ENCODE data around the gene MAFG. TPM values are rescaled to one million over a fixed set of nuclear protein-coding genes. Genes with fewer than 3 reads are reported as not detected.

MAFG gene
- total RNA-seq, 1 experiment from 2014 or later, result 31.4 TPM

- no peak overlapping the region for H2BK5ac ChIP-seq (ENCODE audit: insufficient read length, low read length)
- H3K23ac ChIP-seq (ENCODE audit: insufficient read length, low read depth, low read length), result no peak overlapping the region
- H3K56ac ChIP-seq (ENCODE audit: insufficient read length, low read depth, low read length), result no peak overlapping the region
- H4K8ac ChIP-seq (replicated peaks; ENCODE audit: insufficient read length, low read depth, low read length), result no peak overlapping the region
- H2BK120ac ChIP-seq (ENCODE audit: low read depth, low read length, poor library complexity, severe bottlenecking), result no peak overlapping the region
- no peak overlapping the region for H3K4ac ChIP-seq (ENCODE audit: low read depth, low read length)
- Mint-ChIP-seq H3K4me3 (peak overlapping the region; percentile 79 to 92), H3K4me1 (peaks cover 0 to 2% of the 10 kb centered on the region in 2 experiments; a peak in 2 of 4 replicates), H3K27me3 (ENCODE audit: low read depth) (no peaks in the 10 kb centered on the region), H3K27ac (no peak overlapping the region), H3K36me3 (ENCODE audit: insufficient read depth in 1 of 3, low read depth in 3 of 3) (peaks cover 15 to 34% (median 27%) of the 10 kb centered on the region in 3 experiments; a peak in 6 of 7 replicates), H3K9me3 (no peaks in the 10 kb centered on the region)
- H2BK12ac ChIP-seq (ENCODE audit: insufficient read length, low read depth, low read length), result no peak overlapping the region
- peak overlapping the region; percentile 48 for H3K4me2 ChIP-seq (ENCODE audit: insufficient read depth, insufficient read length, low read length)
- H3K23me2 ChIP-seq (ENCODE audit: insufficient read length, low read depth, low read length, poor library complexity, severe bottlenecking), result peaks cover 6% of the 10 kb centered on the region
- DNase-seq, result no peak
- H3K9ac ChIP-seq (ENCODE audit: extremely low read depth, insufficient read length, low read length), result peak overlapping the region; percentile 21
- H3K27me3 ChIP-seq (ENCODE audit: insufficient read depth, low read length), result no peaks in the 10 kb centered on the region
- H3K9me3 ChIP-seq (ENCODE audit: control insufficient read depth, low read depth, low read length), result no peaks in the 10 kb centered on the region
- H3T11ph ChIP-seq (ENCODE audit: low read length), result no peak overlapping the region
- no peaks in the 10 kb centered on the region for H3K79me2 ChIP-seq (ENCODE audit: insufficient read depth, low read length)
- H4K20me1 ChIP-seq (ENCODE audit: control insufficient read depth, insufficient read depth, insufficient read length), result no peaks in the 10 kb centered on the region
- no peak overlapping the region for H4K91ac ChIP-seq (ENCODE audit: insufficient read length, low read depth, low read length)
- H2AK5ac ChIP-seq (ENCODE audit: insufficient read length, low read length), result no peak overlapping the region
- no peak overlapping the region for H3K27ac ChIP-seq (ENCODE audit: insufficient read length, low read depth, low read length)
- H3K4me1 ChIP-seq (ENCODE audit: insufficient read depth, low read length), result no peaks in the 10 kb centered on the region
- TF ChIP-seq CTCF (conservative IDR thresholded peaks at IDR 0.05), result no peak
- no peak overlapping the region for H2AFZ ChIP-seq (ENCODE audit: low read length)
- no peak overlapping the region for H3K14ac ChIP-seq (ENCODE audit: insufficient read depth, low read length)
- no peaks in the 10 kb centered on the region for H3K79me1 ChIP-seq (ENCODE audit: insufficient read depth, low read depth, low read length, poor library complexity, severe bottlenecking)
- no peak overlapping the region for H4K5ac ChIP-seq (ENCODE audit: insufficient read length, low read depth, low read length)
- WGBS (ENCODE audit: extremely low coverage, insufficient read length, low lambda C conversion rate), result no CpG with 5 or more reads among the region's 23 CpGs
- H2BK20ac ChIP-seq (ENCODE audit: low read depth, low read length, poor library complexity, severe bottlenecking), result no peak overlapping the region
- no peak overlapping the region for H2BK15ac ChIP-seq (ENCODE audit: low read depth, low read length)
- H3K18ac ChIP-seq (ENCODE audit: insufficient read length, low read depth, low read length), result no peak overlapping the region
Measured at GRCh38 chr17:81909966-81910839, 17.3 kb downstream of the MAFG start.

All from H9 (cell line).